K562 treated with DMSO at 1 percent for 12 hours (cell line): Measurements from ENCODE around the gene F9. TPM values are rescaled to one million over a fixed set of nuclear protein-coding genes. Genes with fewer than 3 reads are reported as not detected.

Source experiments
- total RNA-seq: library from RNA; unstranded; fragments of 300-600 nt; gene quantifications from 2 replicates; pipeline ENCODE4 v1.2.3, GENCODE V29; 2022; ENCODE audit not compliant: insufficient read depth

The F9 gene
- total RNA-seq, result not detected in 2 replicates

DNA sequence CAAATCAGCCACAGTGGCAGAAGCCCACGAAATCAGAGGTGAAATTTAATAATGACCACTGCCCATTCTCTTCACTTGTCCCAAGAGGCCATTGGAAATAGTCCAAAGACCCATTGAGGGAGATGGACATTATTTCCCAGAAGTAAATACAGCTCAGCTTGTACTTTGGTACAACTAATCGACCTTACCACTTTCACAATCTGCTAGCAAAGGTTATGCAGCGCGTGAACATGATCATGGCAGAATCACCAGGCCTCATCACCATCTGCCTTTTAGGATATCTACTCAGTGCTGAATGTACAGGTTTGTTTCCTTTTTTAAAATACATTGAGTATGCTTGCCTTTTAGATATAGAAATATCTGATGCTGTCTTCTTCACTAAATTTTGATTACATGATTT lies at the start of gene F9:
Gene F9, plus strand, starts transcription at position 190 of the 400 bp plus-strand sequence. Its CDS starts 26 bp downstream, at position 216.

Other genes with a start within 250 kb of the F9 start
- gene MCF2, start 177.4 kb downstream of the F9 start, total RNA-seq, result not detected in 2 replicates